IPS DF 6.9 (cell line): Measurements from ENCODE around the gene GSTK1.
A peak's percentile ranks its signal among the peaks of the same experiment; 100 is the strongest.
"Not testable (repeated sequence)": the region's sequence is repeated elsewhere in the genome, so short reads cannot be mapped to it uniquely, and the experiment has no call there.

Source experiments
- DNase-seq: peaks from one replicate; pipeline ENCODE4 v3.0.0-alpha.2; 2013; ENCODE audit warnings: low read depth, low spot score
- H3K27ac ChIP-seq: one replicate; pipeline ENCODE4 v1.5.1; 2013; ENCODE audit warnings: low read length, control low read depth
- H3K27me3 ChIP-seq: 2 replicates; pipeline ENCODE4 v1.6.1; 2013; ENCODE audit warnings: mild to moderate bottlenecking, low read length; ENCODE audit not compliant: control insufficient read depth, insufficient read depth
- H3K36me3 ChIP-seq: 2 replicates; pipeline ENCODE4 v1.6.1; 2013; ENCODE audit warnings: low read length; ENCODE audit not compliant: control insufficient read depth, insufficient read depth
- H3K4me1 ChIP-seq: 2 replicates; pipeline ENCODE4 v1.6.1; 2013; ENCODE audit warnings: low read length; ENCODE audit not compliant: control insufficient read depth, insufficient read depth
- H3K4me3 ChIP-seq: 2 replicates; pipeline ENCODE4 v1.5.1; 2013; ENCODE audit warnings: mild to moderate bottlenecking, low read length
- H3K9me3 ChIP-seq: 2 replicates; pipeline ENCODE4 v1.6.1; 2013; ENCODE audit warnings: low read length, inconsistent platforms; ENCODE audit not compliant: control insufficient read depth, insufficient read depth
- WGBS: extraction: QIAGEN DNeasy Blood & Tissue Kit; methylation state at CpG from one replicate; pipeline ENCODE4 v1.1.7; 2013; ENCODE audit warnings: mixed read lengths, missing lambda C conversion rate; ENCODE audit not compliant: insufficient read length, insufficient coverage; 5-methylcytosine and 5-hydroxymethylcytosine counted together

The GSTK1 gene

GRCh38 chr7:143263266-143264195 lies at the start of gene GSTK1:
Gene GSTK1 (plus strand): TSS chr7:143263441. CDS start chr7:143263514, 73 bp downstream.
- no CpG with 5 or more reads among the region's 48 CpGs for WGBS
- peak; percentile 25 for DNase-seq
- no peaks in the 10 kb centered on the region for H3K9me3 ChIP-seq
- no peak within 1 kb of the TSS for H3K27ac ChIP-seq
- peaks cover 2% of the 10 kb centered on the region; the same call in 1 of the 2 replicates for H3K36me3 ChIP-seq
- H3K4me3 ChIP-seq = peak within 1 kb of the TSS; percentile 49; the same call in 1 of the 2 replicates
- no peaks in the 10 kb centered on the region for H3K4me1 ChIP-seq
- H3K27me3 ChIP-seq = no peaks in the 10 kb centered on the region

- not testable (repeated sequence) for H3K9me3 ChIP-seq, H3K4me1 ChIP-seq, H3K36me3 ChIP-seq, DNase-seq, H3K27ac ChIP-seq, H3K27me3 ChIP-seq, H3K4me3 ChIP-seq
- no CpG with 5 or more reads among the region's 4 CpGs for WGBS
Observed at GRCh38 chr7:143213478-143213877, 49.8 kb upstream of the GSTK1 start.

GRCh38 chr7:143214789-143215679 lies 48.2 kb upstream of the GSTK1 start:
- no CpG with 5 or more reads among the region's 8 CpGs for WGBS
- peak; percentile 75 for DNase-seq
- Histone ChIP-seq H3K4me1 (no peaks in the 10 kb centered on the region), H3K27me3 (no peaks in the 10 kb centered on the region), H3K27ac (no peak overlapping the region), H3K4me3 (no peak overlapping the region), H3K9me3 (no peaks in the 10 kb centered on the region), H3K36me3 (no peaks in the 10 kb centered on the region)

GRCh38 chr7:143216151-143216550 lies 47.1 kb upstream of the GSTK1 start:
- no peak for DNase-seq
- H3K27ac ChIP-seq = no peak overlapping the region
- no peaks in the 10 kb centered on the region for H3K4me1 ChIP-seq
- no peaks in the 10 kb centered on the region for H3K9me3 ChIP-seq
- H3K4me3 ChIP-seq = no peak overlapping the region
- H3K36me3 ChIP-seq = no peaks in the 10 kb centered on the region
- H3K27me3 ChIP-seq = no peaks in the 10 kb centered on the region
- WGBS = no CpG with 5 or more reads among the region's 6 CpGs

GRCh38 chr7:143216686-143217085 lies 46.6 kb upstream of the GSTK1 start:
- no peaks in the 10 kb centered on the region for H3K36me3 ChIP-seq
- H3K27ac ChIP-seq = no peak overlapping the region
- no peaks in the 10 kb centered on the region for H3K27me3 ChIP-seq
- H3K9me3 ChIP-seq = no peaks in the 10 kb centered on the region
- DNase-seq = no peak
- WGBS = no CpG with 5 or more reads among the region's 2 CpGs
- no peak overlapping the region for H3K4me3 ChIP-seq
- no peaks in the 10 kb centered on the region for H3K4me1 ChIP-seq

GRCh38 chr7:143217806-143218205 lies 45.4 kb upstream of the GSTK1 start:
- Histone ChIP-seq H3K4me1 (no peaks in the 10 kb centered on the region), H3K4me3 (no peak overlapping the region), H3K27me3 (no peaks in the 10 kb centered on the region), H3K27ac (no peak overlapping the region), H3K9me3 (no peaks in the 10 kb centered on the region), H3K36me3 (no peaks in the 10 kb centered on the region)
- no peak for DNase-seq
- WGBS = no CpG with 5 or more reads among the region's 2 CpGs

- Histone ChIP-seq H3K27me3 (no peaks in the 10 kb centered on the region), H3K4me1 (no peaks in the 10 kb centered on the region), H3K9me3 (no peaks in the 10 kb centered on the region), H3K4me3 (no peak overlapping the region), H3K36me3 (no peaks in the 10 kb centered on the region), H3K27ac (no peak overlapping the region)
- no CpG with 5 or more reads among the region's 2 CpGs for WGBS
- DNase-seq = no peak
Observed at GRCh38 chr7:143221286-143221685, 42.0 kb upstream of the GSTK1 start.

GRCh38 chr7:143221737-143222136 lies 41.5 kb upstream of the GSTK1 start, which contains the start of gene TAS2R40:
Gene TAS2R40 (plus strand): TSS chr7:143222037. CDS start chr7:143222079, 42 bp downstream.
- WGBS = no CpG with 5 or more reads among the region's 3 CpGs
- Histone ChIP-seq H3K4me3 (no peak within 1 kb of the TSS), H3K4me1 (no peaks in the 10 kb centered on the region), H3K9me3 (no peaks in the 10 kb centered on the region), H3K27ac (no peak within 1 kb of the TSS), H3K27me3 (no peaks in the 10 kb centered on the region), H3K36me3 (no peaks in the 10 kb centered on the region)
- DNase-seq = no peak

GRCh38 chr7:143222782-143223181 lies 40.5 kb upstream of the GSTK1 start:
- Histone ChIP-seq H3K36me3 (no peaks in the 10 kb centered on the region), H3K27ac (no peak overlapping the region), H3K4me1 (no peaks in the 10 kb centered on the region), H3K27me3 (no peaks in the 10 kb centered on the region), H3K9me3 (no peaks in the 10 kb centered on the region), H3K4me3 (no peak overlapping the region)
- DNase-seq = no peak
- WGBS = no CpG with 5 or more reads among the region's 7 CpGs

GRCh38 chr7:143223784-143224183 lies 39.5 kb upstream of the GSTK1 start:
- DNase-seq = no peak
- no peak overlapping the region for H3K27ac ChIP-seq
- WGBS = no CpG with 5 or more reads among the region's 4 CpGs

More at GRCh38 chr7:143223784-143224183, 39.5 kb upstream of the GSTK1 start:
- H3K4me1 ChIP-seq = no peaks in the 10 kb centered on the region
- H3K27me3 ChIP-seq = no peaks in the 10 kb centered on the region
- no peaks in the 10 kb centered on the region for H3K9me3 ChIP-seq
- H3K36me3 ChIP-seq = no peaks in the 10 kb centered on the region
- H3K4me3 ChIP-seq = no peak overlapping the region
